ENCODE measurements around the gene ARSJ. TPM values are rescaled to one million over a fixed set of nuclear protein-coding genes. Genes with fewer than 3 reads are reported as not detected.
A peak's percentile ranks its signal among the peaks of the same experiment; 100 is the strongest.

The ARSJ gene
- total RNA-seq, 4 donors from 2014 or later, result 1.0 to 3.3 (median 1.4) TPM

- Histone ChIP-seq H3K4me1 (peaks cover 0 to 5% (median 0%) of the 10 kb centered on the region in 4 donors), H3K9me3 (no peaks in the 10 kb centered on the region), H3K27me3 (no peaks in the 10 kb centered on the region), H3K36me3 (no peaks in the 10 kb centered on the region), H3K27ac (no peak overlapping the region), H3K4me3 (peak overlapping the region in 1 of 4 donors; percentile 3)
- TF ChIP-seq POLR2A (IDR thresholded peaks at IDR 0.05), result no peak
- no peak for TF ChIP-seq CTCF (IDR thresholded peaks at IDR 0.05)
- no peak for DNase-seq
Observed at GRCh38 chr4:113976741-113977525, 2.5 kb downstream of the ARSJ start.

DNA sequence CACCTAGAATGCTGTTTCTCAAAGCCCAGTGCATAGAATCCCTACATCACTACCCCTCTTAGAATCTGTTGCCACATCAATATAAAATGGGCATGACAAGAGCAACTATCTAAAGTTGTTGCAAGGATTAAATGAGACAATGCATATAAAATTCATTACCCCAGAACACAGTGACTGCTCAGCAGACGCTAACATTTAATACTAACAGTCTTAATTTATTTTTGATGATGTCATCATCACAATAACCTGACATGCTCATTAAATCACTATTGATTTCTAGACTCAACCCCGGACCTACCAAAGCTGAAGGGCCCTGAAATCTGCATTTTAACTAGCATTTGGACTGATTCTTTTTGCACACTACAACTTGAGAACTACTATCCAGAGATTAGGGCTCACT, 3.9 kb downstream of the ARSJ start:
- Histone ChIP-seq H3K4me1 (peaks cover 0 to 5% (median 0%) of the 10 kb centered on the region in 4 donors), H3K9me3 (no peaks in the 10 kb centered on the region), H3K4me3 (no peak overlapping the region), H3K27ac (no peak overlapping the region), H3K36me3 (no peaks in the 10 kb centered on the region), H3K27me3 (no peaks in the 10 kb centered on the region)
- no peak for DNase-seq
- no peak for TF ChIP-seq POLR2A (IDR thresholded peaks at IDR 0.05)
- TF ChIP-seq CTCF (IDR thresholded peaks at IDR 0.05), result no peak

DNA sequence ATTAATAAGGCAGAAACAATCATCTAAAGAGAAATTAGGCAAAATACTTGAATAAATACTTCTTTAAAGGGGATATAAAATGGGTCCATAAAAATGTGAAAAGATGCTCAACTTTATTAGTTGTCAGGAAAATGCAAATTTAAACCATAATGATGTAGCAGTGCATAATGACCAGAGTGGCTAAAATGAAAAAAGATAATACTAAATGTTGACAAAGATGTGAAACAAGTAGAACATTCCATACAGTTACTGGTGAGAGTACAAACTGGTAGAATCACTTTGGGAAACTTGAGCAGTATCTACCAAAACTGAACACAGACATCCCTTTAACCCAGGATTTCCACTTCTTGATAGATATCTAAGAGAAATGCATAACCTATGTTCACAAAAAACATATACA, 5.0 kb downstream of the ARSJ start:
- Histone ChIP-seq H3K36me3 (no peaks in the 10 kb centered on the region), H3K9me3 (no peaks in the 10 kb centered on the region), H3K27me3 (no peaks in the 10 kb centered on the region), H3K27ac (no peak overlapping the region), H3K4me1 (peaks cover 0 to 5% (median 0%) of the 10 kb centered on the region in 4 donors), H3K4me3 (no peak overlapping the region)
- no peak for DNase-seq
- TF ChIP-seq CTCF (IDR thresholded peaks at IDR 0.05), result no peak
- TF ChIP-seq POLR2A (IDR thresholded peaks at IDR 0.05), result no peak

- no peaks in the 10 kb centered on the region for H3K9me3 ChIP-seq
- peaks cover 0 to under 1% (median 0%) of the 10 kb centered on the region in 4 donors for H3K4me1 ChIP-seq
- H3K27me3 ChIP-seq, result no peaks in the 10 kb centered on the region
- H3K36me3 ChIP-seq, result no peaks in the 10 kb centered on the region
- no peak overlapping the region for H3K4me3 ChIP-seq
- TF ChIP-seq CTCF (IDR thresholded peaks at IDR 0.05) (no peak), POLR2A (IDR thresholded peaks at IDR 0.05) (no peak)
- H3K27ac ChIP-seq, result no peak overlapping the region
- no peak for DNase-seq
Observed at GRCh38 chr4:113973345-113973744, 6.1 kb downstream of the ARSJ start.

GRCh38 chr4:113972781-113973180, 6.7 kb downstream of the ARSJ start:
- TF ChIP-seq POLR2A (IDR thresholded peaks at IDR 0.05), result no peak
- no peak for TF ChIP-seq CTCF (IDR thresholded peaks at IDR 0.05)
- Histone ChIP-seq H3K4me3 (no peak overlapping the region), H3K9me3 (no peaks in the 10 kb centered on the region), H3K4me1 (no peaks in the 10 kb centered on the region), H3K36me3 (no peaks in the 10 kb centered on the region), H3K27me3 (no peaks in the 10 kb centered on the region), H3K27ac (no peak overlapping the region)
- DNase-seq, result no peak

Data from Peyer's patch (tissue), 4 donors.